HCT116 (cell line): ENCODE measurements around the gene ARHGAP29. TPM values are rescaled to one million over a fixed set of nuclear protein-coding genes. Genes with fewer than 3 reads are reported as not detected.

Experiments
- ATAC-seq: fragments of 200-7000 bp; cut with Tn5 transposase; 2 replicates; pipeline ENCODE4 v1.9.1; 2020; ENCODE audit warnings: mild to moderate bottlenecking, moderate library complexity
- BruUV-seq: library from RNA; stranded (reverse); fragments of 400-500 nt; replicated peaks from 2 replicates; lab custom pipeline; 2021; lab: Mats Ljungman, UMichigan
- CTCF ChIA-PET: fragments of 300-600 bp; sonication (Branson Sonifier 250); formaldehyde crosslinking; loops from one replicate; lab custom pipeline; 2021; ENCODE audit warnings: antibody characterized with exemption; lab: Charles Lee
- POLR2A ChIA-PET: fragments of 300-600, 350-600 bp; sonication (Branson Sonifier 250); formaldehyde crosslinking; loops from one replicate; lab custom pipeline; 2021; ENCODE audit warnings: antibody characterized with exemption; lab: Charles Lee
- RAD21 ChIA-PET, 2 experiments: fragments of 300-600 bp; sonication (Branson Sonifier 250); formaldehyde crosslinking; loops; one replicate each; lab custom pipeline; 2023; ENCODE audit warnings: low total read pairs in 2 of 2; ENCODE audit not compliant: uncharacterized antibody in 2 of 2, unreplicated experiment in 2 of 2, low non-redundant PET in 1 of 2; lab: Charles Lee
- DNase-seq: peaks from one replicate; pipeline ENCODE4 v3.0.0-alpha.2; 2010; ENCODE audit warnings: low read depth, low spot score
- H2AFZ ChIP-seq: fragments of 200-600 bp; shearing (Covaris generic), sonication (generic); 2 replicates; pipeline ENCODE4 v1.6.1; 2017; ENCODE audit warnings: low read depth, mixed run types, mixed read lengths, antibody characterized with exemption, low read length; ENCODE audit not compliant: poor library complexity, severe bottlenecking
- H3K27ac ChIP-seq: 2 replicates; pipeline ENCODE4 v1.5.1; 2012; ENCODE audit warnings: low read depth, low read length
- H3K27me3 ChIP-seq: fragments of 200-600 bp; sonication (generic); 2 replicates; pipeline ENCODE4 v1.6.1; 2016; ENCODE audit warnings: mixed run types, low read length, mixed read lengths; ENCODE audit not compliant: insufficient read depth
- H3K36me3 ChIP-seq, 2 experiments: fragments of 200-500 bp in 1 of 2; fragments of 200-600 bp in 1 of 2; sonication (Bioruptor generic) in 1 of 2; sonication (generic) in 1 of 2; 2 replicates each; pipeline versions ENCODE4 v1.5.1 to v1.6.1; 2014 to 2016; ENCODE audit warnings: low read length in 2 of 2, inconsistent platforms in 1 of 2, mixed read lengths in 1 of 2, mixed run types in 1 of 2; ENCODE audit not compliant: insufficient read depth in 2 of 2, control insufficient read depth in 1 of 2
- H3K4me1 ChIP-seq, 2 experiments: fragments of 200-600 bp in 1 of 2; sonication (generic) in 1 of 2; 2 replicates each; pipeline versions ENCODE4 v1.5.1 to v1.6.1; 2012 to 2017; ENCODE audit warnings: low read length in 2 of 2, inconsistent platforms in 1 of 2, mild to moderate bottlenecking in 1 of 2, mixed read lengths in 1 of 2, mixed run types in 1 of 2, moderate library complexity in 1 of 2; ENCODE audit not compliant: insufficient read depth in 2 of 2, control insufficient read depth in 1 of 2
- H3K4me2 ChIP-seq: fragments of 200-600 bp; sonication (generic); 2 replicates; pipeline ENCODE4 v1.6.1; 2017; ENCODE audit warnings: mixed run types, low read length, mixed read lengths
- H3K4me3 ChIP-seq, 2 experiments: fragments of 200-600 bp in 1 of 2; sonication (generic) in 1 of 2; replicated peaks in 1 of 2; 2 replicates each; pipeline ENCODE4 v1.5.1; 2011 to 2016; ENCODE audit warnings: low read length in 2 of 2, control low read depth in 1 of 2, low read depth in 1 of 2, mild to moderate bottlenecking in 1 of 2, mixed read lengths in 1 of 2, mixed run types in 1 of 2
- H3K79me2 ChIP-seq: fragments of 200-600 bp; sonication (generic); 2 replicates; pipeline ENCODE4 v1.6.1; 2017; ENCODE audit warnings: mild to moderate bottlenecking, mixed run types, low read length, moderate library complexity, mixed read lengths; ENCODE audit not compliant: insufficient read depth
- H3K9ac ChIP-seq: fragments of 200-600 bp; sonication (generic); 2 replicates; pipeline ENCODE4 v1.6.1; 2016; ENCODE audit warnings: low read length, mixed read lengths
- H3K9me2 ChIP-seq: fragments of 200-600 bp; sonication (generic), shearing (Covaris generic); 2 replicates; pipeline ENCODE4 v1.6.1; 2017; ENCODE audit warnings: mixed run types, mild to moderate bottlenecking, moderate library complexity; ENCODE audit not compliant: insufficient read depth
- H3K9me3 ChIP-seq, 2 experiments: fragments of 200-500 bp in 1 of 2; fragments of 200-600 bp in 1 of 2; sonication (Bioruptor generic) in 1 of 2; sonication (generic) in 1 of 2; 2 replicates each; pipeline ENCODE4 v1.6.1; 2014 to 2017; ENCODE audit warnings: low read length in 2 of 2, mixed read lengths in 2 of 2, inconsistent platforms in 1 of 2, low read depth in 1 of 2, mild to moderate bottlenecking in 1 of 2, mixed run types in 1 of 2, moderate library complexity in 1 of 2; ENCODE audit not compliant: control insufficient read depth in 1 of 2, insufficient read depth in 1 of 2
- H4K20me1 ChIP-seq: fragments of 200-600 bp; sonication (generic), shearing (Covaris generic); 2 replicates; pipeline ENCODE4 v1.6.1; 2017; ENCODE audit warnings: mixed run types, mild to moderate bottlenecking, moderate library complexity; ENCODE audit not compliant: insufficient read depth
- CBX3 ChIP-seq: IDR thresholded peaks from 2 replicates; pipeline ENCODE4 v1.6.1; 2012; ENCODE audit warnings: low read depth
- CEBPB ChIP-seq: IDR thresholded peaks from 2 replicates; pipeline ENCODE4 v1.6.1; 2012; ENCODE audit warnings: low read depth
- EZH2phosphoT487 ChIP-seq: fragments of 200-600 bp; IDR thresholded peaks from 2 replicates; pipeline ENCODE4 v1.6.1; 2018; ENCODE audit warnings: antibody characterized with exemption, borderline replicate concordance
- FOSL1 ChIP-seq: IDR thresholded peaks from 2 replicates; pipeline ENCODE4 v1.6.1; 2012; ENCODE audit warnings: low read depth
- JUND ChIP-seq: IDR thresholded peaks from 2 replicates; pipeline ENCODE4 v1.6.1; 2012
- POLR2A ChIP-seq: IDR thresholded peaks from 2 replicates; pipeline ENCODE4 v1.7.0; 2011; ENCODE audit warnings: borderline replicate concordance; ENCODE audit not compliant: insufficient read depth, insufficient read length; ENCODE audit errors: extremely low read depth
- POLR2AphosphoS5 ChIP-seq: IDR thresholded peaks from 2 replicates; pipeline ENCODE4 v1.6.1; 2011; ENCODE audit warnings: mild to moderate bottlenecking, low read depth, low read length, moderate library complexity
- RAD21 ChIP-seq: IDR thresholded peaks from 2 replicates; pipeline ENCODE4 v1.6.1; 2012; ENCODE audit warnings: low read depth, mild to moderate bottlenecking
- SP1 ChIP-seq: IDR thresholded peaks from 2 replicates; pipeline ENCODE4 v1.6.1; 2012; ENCODE audit warnings: low read depth
- SRF ChIP-seq: IDR thresholded peaks from 2 replicates; pipeline ENCODE4 v1.6.1; 2012; ENCODE audit warnings: low read depth
- TCF7L2 ChIP-seq: IDR thresholded peaks from 2 replicates; pipeline ENCODE4 v1.7.0; 2011; ENCODE audit warnings: borderline replicate concordance, inconsistent platforms; ENCODE audit not compliant: insufficient read depth, insufficient read length; ENCODE audit errors: extremely low read depth
- YY1 ChIP-seq: IDR thresholded peaks from 2 replicates; pipeline ENCODE4 v1.6.1; 2011; ENCODE audit warnings: low read length, low read depth, moderate library complexity, mild to moderate bottlenecking; ENCODE audit not compliant: insufficient replicate concordance; ENCODE audit errors: extremely low read depth
- ZFX ChIP-seq: fragments of 450-650 bp; IDR thresholded peaks from 2 replicates; pipeline ENCODE4 v1.6.1; 2017
- ZNF274 ChIP-seq: fragments of 200-500 bp; sonication (Bioruptor generic); IDR thresholded peaks from 2 replicates; pipeline ENCODE4 v1.6.1; 2014; ENCODE audit warnings: mild to moderate bottlenecking, low read depth, low read length, inconsistent platforms
- intact Hi-C: fragments of 100-400 bp; cut with micrococcal nuclease; formaldehyde crosslinking; loops from 2 replicates; pipeline ENCODE4 v1.10.0; 2022
- total RNA-seq: library from RNA; stranded (reverse); gene quantifications from one replicate; pipeline ENCODE4 v1.2.1, GENCODE V29; 2021; ENCODE audit not compliant: unreplicated experiment
- TF ChIP-seq, protein P1 (sequence below), 3 experiments: fragments of 200-600 bp in 1 of 3; sonication (generic) in 1 of 3; IDR thresholded peaks in 2 of 3; conservative IDR thresholded peaks in 1 of 3; 2 replicates each; pipeline ENCODE4 v1.5.1; 2012 to 2017; ENCODE audit warnings: low read depth in 2 of 3, low read length in 2 of 3, antibody characterized with exemption in 1 of 3, borderline replicate concordance in 1 of 3, control low read depth in 1 of 3, mild to moderate bottlenecking in 1 of 3, mixed read lengths in 1 of 3, mixed run types in 1 of 3, moderate library complexity in 1 of 3; ENCODE audit not compliant: insufficient read depth in 1 of 3
- TF ChIP-seq, protein P2 (sequence below): IDR thresholded peaks from 2 replicates; pipeline ENCODE4 v1.6.1; 2012
- TF ChIP-seq, protein P3 (sequence below): IDR thresholded peaks from 2 replicates; pipeline ENCODE4 v1.6.1; 2012
- TF ChIP-seq, protein P4 (sequence below): IDR thresholded peaks from 2 replicates; pipeline ENCODE4 v1.6.1; 2012; ENCODE audit warnings: low read depth

ARHGAP29 gene
- total RNA-seq, 1 experiment from 2014 or later, result 128 TPM

DNA sequence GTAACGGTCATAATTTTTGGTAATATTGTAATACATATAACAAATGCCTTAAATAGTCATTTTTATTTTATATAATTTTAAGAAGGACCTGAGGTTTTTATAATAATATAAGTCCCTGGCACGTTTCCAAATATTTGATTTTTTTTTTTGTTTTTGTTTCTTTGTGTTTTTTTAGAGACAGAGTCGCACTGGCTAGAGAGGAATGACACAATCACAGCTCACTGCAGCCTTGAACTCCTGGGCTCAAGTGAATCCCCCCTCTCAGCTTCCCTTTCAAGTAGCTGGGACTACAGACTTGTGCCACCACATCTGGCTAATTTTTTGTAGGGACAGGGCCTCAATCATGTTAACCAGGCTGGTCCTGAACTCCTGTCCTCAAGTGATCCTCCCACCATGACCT, 29.7 kb downstream of the ARHGAP29 start:
- Histone ChIP-seq H3K79me2 (peaks cover 97% of the 10 kb centered on the region), H4K20me1 (peaks cover 14% of the 10 kb centered on the region; the same call in 1 of the 2 replicates), H3K4me3 (no peak overlapping the region), H2AFZ (no peak overlapping the region), H3K36me3 (peaks cover 45 to 72% of the 10 kb centered on the region in 2 experiments), H3K27me3 (no peaks in the 10 kb centered on the region), H3K9me3 (no peaks in the 10 kb centered on the region), H3K27ac (no peak overlapping the region; the same call in 1 of the 2 replicates), H3K4me2 (no peak overlapping the region)
- POLR2A ChIA-PET, result interaction anchor here (1.1 kb wide), 1 partner anchor 20 kb away, joined by 3 read pairs; no protein-coding TSS in a partner anchor
- intact Hi-C loops, result no loop called here
- no peak for ATAC-seq
- TF ChIP-seq EZH2phosphoT487, result no peak
- TF ChIP-seq, protein P1, sequence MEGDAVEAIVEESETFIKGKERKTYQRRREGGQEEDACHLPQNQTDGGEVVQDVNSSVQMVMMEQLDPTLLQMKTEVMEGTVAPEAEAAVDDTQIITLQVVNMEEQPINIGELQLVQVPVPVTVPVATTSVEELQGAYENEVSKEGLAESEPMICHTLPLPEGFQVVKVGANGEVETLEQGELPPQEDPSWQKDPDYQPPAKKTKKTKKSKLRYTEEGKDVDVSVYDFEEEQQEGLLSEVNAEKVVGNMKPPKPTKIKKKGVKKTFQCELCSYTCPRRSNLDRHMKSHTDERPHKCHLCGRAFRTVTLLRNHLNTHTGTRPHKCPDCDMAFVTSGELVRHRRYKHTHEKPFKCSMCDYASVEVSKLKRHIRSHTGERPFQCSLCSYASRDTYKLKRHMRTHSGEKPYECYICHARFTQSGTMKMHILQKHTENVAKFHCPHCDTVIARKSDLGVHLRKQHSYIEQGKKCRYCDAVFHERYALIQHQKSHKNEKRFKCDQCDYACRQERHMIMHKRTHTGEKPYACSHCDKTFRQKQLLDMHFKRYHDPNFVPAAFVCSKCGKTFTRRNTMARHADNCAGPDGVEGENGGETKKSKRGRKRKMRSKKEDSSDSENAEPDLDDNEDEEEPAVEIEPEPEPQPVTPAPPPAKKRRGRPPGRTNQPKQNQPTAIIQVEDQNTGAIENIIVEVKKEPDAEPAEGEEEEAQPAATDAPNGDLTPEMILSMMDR (IDR thresholded peaks at IDR 0.05 in 2 of 3, conservative IDR thresholded peaks at IDR 0.05 in 1 of 3; ENCODE audit: borderline replicate concordance in 1 of 3, insufficient read depth in 1 of 3, low read depth in 2 of 3, low read length in 2 of 3), result no peak
- no peak for TF ChIP-seq POLR2AphosphoS5
- TF ChIP-seq SRF, result no peak
- no peak for TF ChIP-seq CBX3
- TF ChIP-seq, protein P2, sequence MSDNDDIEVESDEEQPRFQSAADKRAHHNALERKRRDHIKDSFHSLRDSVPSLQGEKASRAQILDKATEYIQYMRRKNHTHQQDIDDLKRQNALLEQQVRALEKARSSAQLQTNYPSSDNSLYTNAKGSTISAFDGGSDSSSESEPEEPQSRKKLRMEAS, result no peak
- TF ChIP-seq CEBPB, result no peak
- TF ChIP-seq ZNF274, result no peak
- TF ChIP-seq POLR2A, result no peak
- TF ChIP-seq FOSL1, result no peak
- TF ChIP-seq TCF7L2, result no peak
- TF ChIP-seq, protein P3, sequence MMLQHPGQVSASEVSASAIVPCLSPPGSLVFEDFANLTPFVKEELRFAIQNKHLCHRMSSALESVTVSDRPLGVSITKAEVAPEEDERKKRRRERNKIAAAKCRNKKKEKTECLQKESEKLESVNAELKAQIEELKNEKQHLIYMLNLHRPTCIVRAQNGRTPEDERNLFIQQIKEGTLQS, result no peak
- no peak for TF ChIP-seq RAD21
- TF ChIP-seq JUND, result no peak
- no peak for TF ChIP-seq SP1
- TF ChIP-seq YY1, result no peak
- no peak for TF ChIP-seq ZFX
- TF ChIP-seq, protein P4, sequence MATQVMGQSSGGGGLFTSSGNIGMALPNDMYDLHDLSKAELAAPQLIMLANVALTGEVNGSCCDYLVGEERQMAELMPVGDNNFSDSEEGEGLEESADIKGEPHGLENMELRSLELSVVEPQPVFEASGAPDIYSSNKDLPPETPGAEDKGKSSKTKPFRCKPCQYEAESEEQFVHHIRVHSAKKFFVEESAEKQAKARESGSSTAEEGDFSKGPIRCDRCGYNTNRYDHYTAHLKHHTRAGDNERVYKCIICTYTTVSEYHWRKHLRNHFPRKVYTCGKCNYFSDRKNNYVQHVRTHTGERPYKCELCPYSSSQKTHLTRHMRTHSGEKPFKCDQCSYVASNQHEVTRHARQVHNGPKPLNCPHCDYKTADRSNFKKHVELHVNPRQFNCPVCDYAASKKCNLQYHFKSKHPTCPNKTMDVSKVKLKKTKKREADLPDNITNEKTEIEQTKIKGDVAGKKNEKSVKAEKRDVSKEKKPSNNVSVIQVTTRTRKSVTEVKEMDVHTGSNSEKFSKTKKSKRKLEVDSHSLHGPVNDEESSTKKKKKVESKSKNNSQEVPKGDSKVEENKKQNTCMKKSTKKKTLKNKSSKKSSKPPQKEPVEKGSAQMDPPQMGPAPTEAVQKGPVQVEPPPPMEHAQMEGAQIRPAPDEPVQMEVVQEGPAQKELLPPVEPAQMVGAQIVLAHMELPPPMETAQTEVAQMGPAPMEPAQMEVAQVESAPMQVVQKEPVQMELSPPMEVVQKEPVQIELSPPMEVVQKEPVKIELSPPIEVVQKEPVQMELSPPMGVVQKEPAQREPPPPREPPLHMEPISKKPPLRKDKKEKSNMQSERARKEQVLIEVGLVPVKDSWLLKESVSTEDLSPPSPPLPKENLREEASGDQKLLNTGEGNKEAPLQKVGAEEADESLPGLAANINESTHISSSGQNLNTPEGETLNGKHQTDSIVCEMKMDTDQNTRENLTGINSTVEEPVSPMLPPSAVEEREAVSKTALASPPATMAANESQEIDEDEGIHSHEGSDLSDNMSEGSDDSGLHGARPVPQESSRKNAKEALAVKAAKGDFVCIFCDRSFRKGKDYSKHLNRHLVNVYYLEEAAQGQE, result no peak
- TF ChIP-seq, all 23 proteins: peak for 0
- ChIA-PET RAD21 (no interaction called here), CTCF (interaction anchor here (1.7 kb wide), 1 partner anchor 128 kb away, joined by 4 read pairs; no protein-coding TSS in a partner anchor)
- DNase-seq, result no peak
- Histone ChIP-seq H3K9me2 (no peaks in the 10 kb centered on the region), H3K4me1 (peaks cover 2 to 18% of the 10 kb centered on the region in 2 experiments; a peak in 1 of 4 replicates), H3K9ac (no peak overlapping the region)
- no TSS peak for BruUV-seq
